WTC11 (cell line): Measurements from ENCODE around the gene TMEM178B. TPM values are rescaled to one million over a fixed set of nuclear protein-coding genes. Genes with fewer than 3 reads are reported as not detected.

Experiments used
- ATAC-seq: fragments of 200-7000 bp; cut with Tn5 transposase; 2 replicates; pipeline ENCODE4 v1.10.0; 2021; ENCODE audit warnings: mild to moderate bottlenecking, moderate library complexity
- CTCF ChIA-PET: fragments of 300-600 bp; sonication (Branson Sonifier 250); formaldehyde crosslinking; loops from one replicate; lab custom pipeline; 2021; ENCODE audit warnings: antibody characterized with exemption; lab: Charles Lee
- POLR2A ChIA-PET: fragments of 350-600 bp; sonication (Branson Sonifier 250); formaldehyde crosslinking; loops from one replicate; lab custom pipeline; 2021; ENCODE audit warnings: antibody characterized with exemption; lab: Charles Lee
- DNase-seq: peaks from one replicate; pipeline ENCODE4 v3.0.0; 2021; ENCODE audit warnings: low spot score
- H3K27ac Mint-ChIP-seq: 2 replicates; pipeline ENCODE4 v1.8.0; 2021; ENCODE audit warnings: mixed read lengths
- H3K27me3 Mint-ChIP-seq: 2 replicates; pipeline ENCODE4 v1.8.0; 2021; ENCODE audit warnings: low read depth, mild to moderate bottlenecking, moderate library complexity, mixed read lengths
- H3K36me3 Mint-ChIP-seq: 2 replicates; pipeline ENCODE4 v1.8.0; 2021; ENCODE audit warnings: mixed read lengths
- H3K4me1 Mint-ChIP-seq: 2 replicates; pipeline ENCODE4 v1.8.0; 2022; ENCODE audit warnings: mixed read lengths
- H3K4me3 Mint-ChIP-seq: 2 replicates; pipeline ENCODE4 v1.8.0; 2021; ENCODE audit warnings: mild to moderate bottlenecking, moderate library complexity, mixed read lengths
- H3K9me3 Mint-ChIP-seq: 2 replicates; pipeline ENCODE4 v1.8.0; 2021; ENCODE audit warnings: mixed read lengths
- AFF4 ChIP-seq: sonication (generic); formaldehyde crosslinking; IDR thresholded peaks from 2 replicates; pipeline ENCODE4 v1.8.1; 2023; ENCODE audit warnings: mild to moderate bottlenecking, missing genetic modification reagents, borderline replicate concordance
- ARID4B ChIP-seq: sonication (generic); formaldehyde crosslinking; IDR thresholded peaks from 2 replicates; pipeline ENCODE4 v1.8.0; 2023; ENCODE audit warnings: missing genetic modification reagents, mild to moderate bottlenecking, borderline replicate concordance
- E2F5 ChIP-seq: sonication (generic); formaldehyde crosslinking; IDR thresholded peaks from 2 replicates; pipeline ENCODE4 v1.8.1; 2022; ENCODE audit warnings: mild to moderate bottlenecking, moderate library complexity, missing genetic modification reagents
- ELF4 ChIP-seq: sonication (generic); formaldehyde crosslinking; IDR thresholded peaks from 2 replicates; pipeline ENCODE4 v1.8.1; 2022; ENCODE audit warnings: low read depth, mild to moderate bottlenecking, moderate library complexity, missing genetic modification reagents
- EMX1 ChIP-seq: fragments of 250-450 bp; sonication (Bioruptor Pico); IDR thresholded peaks from 2 replicates; pipeline ENCODE4 v1.8.0; 2021; ENCODE audit warnings: mild to moderate bottlenecking
- FOXJ3 ChIP-seq: sonication (generic); formaldehyde crosslinking; IDR thresholded peaks from 2 replicates; pipeline ENCODE4 v1.9.0; 2021; ENCODE audit warnings: missing genetic modification reagents, mild to moderate bottlenecking, borderline replicate concordance
- GABPB1 ChIP-seq: sonication (generic); formaldehyde crosslinking; IDR thresholded peaks from 2 replicates; pipeline ENCODE4 v1.8.1; 2023; ENCODE audit warnings: mild to moderate bottlenecking, missing genetic modification reagents
- HMGA2 ChIP-seq: fragments of 250-450 bp; sonication (Bioruptor Pico); IDR thresholded peaks from 2 replicates; pipeline ENCODE4 v1.4.0; 2021; ENCODE audit warnings: mild to moderate bottlenecking, moderate library complexity
- IRF2 ChIP-seq: sonication (generic); formaldehyde crosslinking; IDR thresholded peaks from 2 replicates; pipeline ENCODE4 v1.8.0; 2022; ENCODE audit warnings: low read depth, missing genetic modification reagents, borderline replicate concordance
- JUN ChIP-seq: sonication (generic); formaldehyde crosslinking; IDR thresholded peaks from 2 replicates; pipeline ENCODE4 v1.8.0; 2023; ENCODE audit warnings: mild to moderate bottlenecking, missing genetic modification reagents
- NFE2L1 ChIP-seq: sonication (generic); formaldehyde crosslinking; IDR thresholded peaks from 2 replicates; pipeline ENCODE4 v1.8.1; 2023; ENCODE audit warnings: missing genetic modification reagents
- NR1H2 ChIP-seq: sonication (generic); formaldehyde crosslinking; IDR thresholded peaks from 2 replicates; pipeline ENCODE4 v1.9.0; 2021; ENCODE audit warnings: mild to moderate bottlenecking, moderate library complexity, missing genetic modification reagents
- OVOL2 ChIP-seq: fragments of 250-450 bp; sonication (Bioruptor Pico); IDR thresholded peaks from 2 replicates; pipeline ENCODE4 v1.9.0; 2021; ENCODE audit warnings: mild to moderate bottlenecking, borderline replicate concordance
- RELA ChIP-seq: sonication (generic); formaldehyde crosslinking; IDR thresholded peaks from 2 replicates; pipeline ENCODE4 v1.8.1; 2022; ENCODE audit warnings: missing genetic modification reagents, mild to moderate bottlenecking, borderline replicate concordance
- SOX15 ChIP-seq: fragments of 250-450 bp; sonication (Bioruptor Pico); IDR thresholded peaks from 2 replicates; pipeline ENCODE4 v1.9.0; 2021; ENCODE audit warnings: mild to moderate bottlenecking
- TP53 ChIP-seq: sonication (generic); formaldehyde crosslinking; IDR thresholded peaks from 2 replicates; pipeline ENCODE4 v1.8.1; 2023; ENCODE audit warnings: mild to moderate bottlenecking, missing genetic modification reagents
- USF2 ChIP-seq: sonication (generic); formaldehyde crosslinking; IDR thresholded peaks from 2 replicates; pipeline ENCODE4 v1.8.1; 2023; ENCODE audit warnings: mild to moderate bottlenecking, missing genetic modification reagents, moderate library complexity
- ZBTB21 ChIP-seq: sonication (generic); formaldehyde crosslinking; IDR thresholded peaks from 2 replicates; pipeline ENCODE4 v1.8.1; 2023; ENCODE audit warnings: mild to moderate bottlenecking, missing genetic modification reagents, borderline replicate concordance
- ZNF232 ChIP-seq: sonication (generic); formaldehyde crosslinking; IDR thresholded peaks from 2 replicates; pipeline ENCODE4 v1.8.0; 2022; ENCODE audit warnings: mild to moderate bottlenecking, missing genetic modification reagents
- ZNF263 ChIP-seq: sonication (generic); formaldehyde crosslinking; IDR thresholded peaks from 2 replicates; pipeline ENCODE4 v1.8.1; 2022; ENCODE audit warnings: low read depth, mild to moderate bottlenecking, moderate library complexity, missing genetic modification reagents
- ZNF671 ChIP-seq: fragments of 250-450 bp; sonication (Bioruptor Pico); IDR thresholded peaks from 2 replicates; pipeline ENCODE4 v1.8.0; 2021; ENCODE audit warnings: mild to moderate bottlenecking
- total RNA-seq: library from RNA; stranded (reverse); gene quantifications from 3 replicates; pipeline ENCODE4 v1.2.3, GENCODE V29; 2021

Gene TMEM178B
- total RNA-seq, 1 experiment from 2014 or later, result 20.4 TPM

GRCh38 chr7:141158561-141158960, 84.7 kb downstream of the TMEM178B start:
- Mint-ChIP-seq H3K9me3 (peaks cover 11% of the 10 kb centered on the region), H3K36me3 (peaks cover 11% of the 10 kb centered on the region), H3K27ac (peak overlapping the region; percentile 55), H3K27me3 (no peaks in the 10 kb centered on the region), H3K4me1 (peaks cover 10% of the 10 kb centered on the region), H3K4me3 (no peak overlapping the region)
- ChIA-PET POLR2A (interaction anchor here (0.6 kb wide), 1 partner anchor 429 kb away, joined by 5 read pairs; no protein-coding TSS in a partner anchor), CTCF (no interaction called here)
- TF ChIP-seq HMGA2 (CRISPR knock-in tag), result no peak
- TF ChIP-seq GABPB1 (CRISPR knock-in tag), result no peak
- TF ChIP-seq ZBTB21 (CRISPR knock-in tag), result no peak
- TF ChIP-seq NR1H2 (CRISPR knock-in tag), result no peak
- no peak for TF ChIP-seq ZNF232 (CRISPR knock-in tag)
- TF ChIP-seq EMX1 (CRISPR knock-in tag), result no peak
- no peak for TF ChIP-seq TP53 (CRISPR knock-in tag)
- TF ChIP-seq ARID4B, result no peak
- TF ChIP-seq FOXJ3 (CRISPR knock-in tag), result no peak
- no peak for TF ChIP-seq RELA (CRISPR knock-in tag)
- no peak for TF ChIP-seq JUN
- ATAC-seq (peak; percentile 53), DNase-seq (no peak)

GRCh38 chr7:141160246-141160860, 86.5 kb downstream of the TMEM178B start:
- H3K9me3 Mint-ChIP-seq, result peaks cover 11% of the 10 kb centered on the region
- no peak overlapping the region for H3K27ac Mint-ChIP-seq
- POLR2A ChIA-PET, result no interaction called here

More at GRCh38 chr7:141160246-141160860, 86.5 kb downstream of the TMEM178B start:
- TF ChIP-seq NFE2L1 (no peak), ZNF671 (CRISPR knock-in tag) (no peak), AFF4 (CRISPR knock-in tag) (no peak), IRF2 (CRISPR knock-in tag) (no peak), E2F5 (CRISPR knock-in tag) (no peak), ELF4 (CRISPR knock-in tag) (no peak), ZNF263 (CRISPR knock-in tag) (no peak), OVOL2 (no peak), SOX15 (no peak), USF2 (CRISPR knock-in tag) (no peak), ZBTB21 (CRISPR knock-in tag) (no peak)
- CTCF ChIA-PET, result no interaction called here
- peaks cover 11% of the 10 kb centered on the region for H3K36me3 Mint-ChIP-seq
- DNase-seq (no peak), ATAC-seq (no peak)
- no peak overlapping the region for H3K4me3 Mint-ChIP-seq
- H3K4me1 Mint-ChIP-seq, result peaks cover 7% of the 10 kb centered on the region
- no peaks in the 10 kb centered on the region for H3K27me3 Mint-ChIP-seq
